ENCODE data around the gene ZNF750. TPM values are rescaled to one million over a fixed set of nuclear protein-coding genes. Genes with fewer than 3 reads are reported as not detected.

The ZNF750 gene
- total and polyA plus RNA-seq, 10 of the 15 experiments (the other 5 are each of a cell fraction or from before 2014, with no cell fraction given) = 0.06 TPM; not detected in 9

GRCh38 chr17:82870091-82870491 lies 30.3 kb upstream of the ZNF750 start:
- Histone ChIP-seq H3K27me3 (replicated peaks in 1 of 2; ENCODE audit: control insufficient read depth in 2 of 2, insufficient read depth in 2 of 2, low read length in 1 of 2) (no peaks in the 10 kb centered on the region), H3K4me3 (no peak overlapping the region), H3K79me2 (ENCODE audit: control insufficient read depth, insufficient read depth, low read length) (peaks cover 68% of the 10 kb centered on the region), H3K4me1 (ENCODE audit: control insufficient read depth, insufficient read depth, low read length) (peaks cover 63% of the 10 kb centered on the region), H3K36me3 (ENCODE audit: control insufficient read depth in 2 of 2, insufficient read depth in 2 of 2, low read length in 1 of 2) (peaks cover 14 to 25% of the 10 kb centered on the region in 2 experiments; a peak in 3 of 4 replicates), H4K20me1 (ENCODE audit: control insufficient read depth, insufficient read depth) (no peaks in the 10 kb centered on the region), H3K4me2 (ENCODE audit: control insufficient read depth, insufficient read depth) (no peak overlapping the region), H3K9me3 (replicated peaks; ENCODE audit: control insufficient read depth, insufficient read depth, low read length) (no peaks in the 10 kb centered on the region), H3K27ac (ENCODE audit: control insufficient read depth, insufficient read depth) (no peak overlapping the region; the same call in 1 of the 2 replicates), H2AFZ (ENCODE audit: control insufficient read depth, low read depth, low read length) (no peak overlapping the region), H3K9ac (ENCODE audit: control insufficient read depth, insufficient read depth, low read length) (no peak overlapping the region)
- ChIA-PET SMC1A (ENCODE audit: uncharacterized antibody, unreplicated experiment) (interaction anchor here (1.1 to 1.6 kb wide), 4 partner anchors 9 to 42 kb away, joined by 3 to 15 read pairs (median 3); no protein-coding TSS in a partner anchor), RAD21 (ENCODE audit: unreplicated experiment) (interaction anchor here (1.8 to 3.1 kb wide), 2 partner anchors 10 to 88 kb away, joined by 13 to 30 read pairs; no protein-coding TSS in a partner anchor), POLR2A (interaction anchor here (0.5 to 2.8 kb wide), 2 partner anchors 10 to 28 kb away, joined by 3 to 17 read pairs; no protein-coding TSS in a partner anchor), CTCF (interaction anchor here (1.1 to 3.1 kb wide), 5 partner anchors 10 to 102 kb away, joined by 3 to 13 read pairs (median 7); no protein-coding TSS in a partner anchor)
- intact Hi-C loops (cut with micrococcal nuclease; ENCODE audit: unreplicated experiment) = no loop called here
- in situ Hi-C loops (cut with MboI) = no loop called here
- 95% methylated on average over 35 of the region's 35 CpGs for WGBS (ENCODE audit: insufficient coverage, insufficient replicate concordance, low lambda C conversion rate, missing lambda C conversion rate)
- FAIRE-seq = no peak
- no peak for DNase-seq (ENCODE audit: low read depth, low spot score)
- TF ChIP-seq POU2F2 (IDR thresholded peaks at IDR 0.05; ENCODE audit: borderline replicate concordance, low read depth, low read length) (no peak), EGR1 (IDR thresholded peaks at IDR 0.05; ENCODE audit: borderline replicate concordance in 1 of 2, low read depth in 2 of 2, low read length in 2 of 2) (no peak), SMAD1 (IDR thresholded peaks at IDR 0.05; ENCODE audit: low read depth, partially characterized antibody) (no peak), HSF1 (IDR thresholded peaks at IDR 0.05; ENCODE audit: low read depth, low read length) (no peak), MXI1 (IDR thresholded peaks at IDR 0.05; ENCODE audit: low read depth, low read length) (no peak), ZNF592 (IDR thresholded peaks at IDR 0.05) (no peak), TCF3 (IDR thresholded peaks at IDR 0.05; ENCODE audit: borderline replicate concordance, insufficient read depth, low read depth, low read length) (no peak), CBX5 (IDR thresholded peaks at IDR 0.05; ENCODE audit: low read depth) (no peak), IRF4 (IDR thresholded peaks at IDR 0.05; ENCODE audit: low read depth, low read length) (no peak), RBBP5 (conservative IDR thresholded peaks at IDR 0.05) (no peak), DPF2 (IDR thresholded peaks at IDR 0.05) (no peak), PAX8 (IDR thresholded peaks at IDR 0.05) (no peak)
- TF ChIP-seq, protein P1, sequence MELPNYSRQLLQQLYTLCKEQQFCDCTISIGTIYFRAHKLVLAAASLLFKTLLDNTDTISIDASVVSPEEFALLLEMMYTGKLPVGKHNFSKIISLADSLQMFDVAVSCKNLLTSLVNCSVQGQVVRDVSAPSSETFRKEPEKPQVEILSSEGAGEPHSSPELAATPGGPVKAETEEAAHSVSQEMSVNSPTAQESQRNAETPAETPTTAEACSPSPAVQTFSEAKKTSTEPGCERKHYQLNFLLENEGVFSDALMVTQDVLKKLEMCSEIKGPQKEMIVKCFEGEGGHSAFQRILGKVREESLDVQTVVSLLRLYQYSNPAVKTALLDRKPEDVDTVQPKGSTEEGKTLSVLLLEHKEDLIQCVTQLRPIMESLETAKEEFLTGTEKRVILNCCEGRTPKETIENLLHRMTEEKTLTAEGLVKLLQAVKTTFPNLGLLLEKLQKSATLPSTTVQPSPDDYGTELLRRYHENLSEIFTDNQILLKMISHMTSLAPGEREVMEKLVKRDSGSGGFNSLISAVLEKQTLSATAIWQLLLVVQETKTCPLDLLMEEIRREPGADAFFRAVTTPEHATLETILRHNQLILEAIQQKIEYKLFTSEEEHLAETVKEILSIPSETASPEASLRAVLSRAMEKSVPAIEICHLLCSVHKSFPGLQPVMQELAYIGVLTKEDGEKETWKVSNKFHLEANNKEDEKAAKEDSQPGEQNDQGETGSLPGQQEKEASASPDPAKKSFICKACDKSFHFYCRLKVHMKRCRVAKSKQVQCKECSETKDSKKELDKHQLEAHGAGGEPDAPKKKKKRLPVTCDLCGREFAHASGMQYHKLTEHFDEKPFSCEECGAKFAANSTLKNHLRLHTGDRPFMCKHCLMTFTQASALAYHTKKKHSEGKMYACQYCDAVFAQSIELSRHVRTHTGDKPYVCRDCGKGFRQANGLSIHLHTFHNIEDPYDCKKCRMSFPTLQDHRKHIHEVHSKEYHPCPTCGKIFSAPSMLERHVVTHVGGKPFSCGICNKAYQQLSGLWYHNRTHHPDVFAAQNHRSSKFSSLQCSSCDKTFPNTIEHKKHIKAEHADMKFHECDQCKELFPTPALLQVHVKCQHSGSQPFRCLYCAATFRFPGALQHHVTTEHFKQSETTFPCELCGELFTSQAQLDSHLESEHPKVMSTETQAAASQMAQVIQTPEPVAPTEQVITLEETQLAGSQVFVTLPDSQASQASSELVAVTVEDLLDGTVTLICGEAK (IDR thresholded peaks at IDR 0.05; ENCODE audit: borderline replicate concordance) = no peak
- no TSS peak for BruUV-seq (replicated peaks)
- ATAC-seq = no peak
